WI38 (cell line): Measurements from ENCODE around the gene AMPD2.

Experiments
- H3K4me3 ChIP-seq: 2 replicates; pipeline ENCODE4 v1.5.1; 2011; ENCODE audit warnings: low read depth, mild to moderate bottlenecking, control low read depth, low read length
- CTCF ChIP-seq: IDR thresholded peaks from 2 replicates; pipeline ENCODE4 v1.5.1; 2012; ENCODE audit warnings: low read depth, mild to moderate bottlenecking, control low read depth, low read length

Gene AMPD2

GRCh38 chr1:109616391-109616790 is 3.2 kb upstream of the AMPD2 start:
- TF ChIP-seq CTCF: no peak
- H3K4me3 ChIP-seq: no peak overlapping the region

GRCh38 chr1:109617291-109617801 is 2.3 kb upstream of the AMPD2 start:
- no peak for TF ChIP-seq CTCF
- no peak overlapping the region for H3K4me3 ChIP-seq

GRCh38 chr1:109618661-109619575 is 719 bp upstream of the AMPD2 start:
- peak overlapping the region; percentile 89 for H3K4me3 ChIP-seq
- TF ChIP-seq CTCF: no peak

- no peak for TF ChIP-seq CTCF
- peak overlapping the region; percentile 89 for H3K4me3 ChIP-seq
These were observed 759 bp downstream of the AMPD2 start for GRCh38 chr1:109620401-109620791.

GRCh38 chr1:109620841-109621286 is 1.2 kb downstream of the AMPD2 start:
- H3K4me3 ChIP-seq: peak overlapping the region; percentile 89
- TF ChIP-seq CTCF: no peak

GRCh38 chr1:109621379-109622136 is 1.9 kb downstream of the AMPD2 start:
- no peak for TF ChIP-seq CTCF
- peak overlapping the region; percentile 89 for H3K4me3 ChIP-seq
